ENCODE measurements around the gene HES2. TPM values are rescaled to one million over a fixed set of nuclear protein-coding genes. Genes with fewer than 3 reads are reported as not detected.
"Not testable (repeated sequence)": the region's sequence is repeated elsewhere in the genome, so short reads cannot be mapped to it uniquely, and the experiment has no call there.

HES2 gene
- total RNA-seq, 1 donor from 2014 or later, result not detected

DNA sequence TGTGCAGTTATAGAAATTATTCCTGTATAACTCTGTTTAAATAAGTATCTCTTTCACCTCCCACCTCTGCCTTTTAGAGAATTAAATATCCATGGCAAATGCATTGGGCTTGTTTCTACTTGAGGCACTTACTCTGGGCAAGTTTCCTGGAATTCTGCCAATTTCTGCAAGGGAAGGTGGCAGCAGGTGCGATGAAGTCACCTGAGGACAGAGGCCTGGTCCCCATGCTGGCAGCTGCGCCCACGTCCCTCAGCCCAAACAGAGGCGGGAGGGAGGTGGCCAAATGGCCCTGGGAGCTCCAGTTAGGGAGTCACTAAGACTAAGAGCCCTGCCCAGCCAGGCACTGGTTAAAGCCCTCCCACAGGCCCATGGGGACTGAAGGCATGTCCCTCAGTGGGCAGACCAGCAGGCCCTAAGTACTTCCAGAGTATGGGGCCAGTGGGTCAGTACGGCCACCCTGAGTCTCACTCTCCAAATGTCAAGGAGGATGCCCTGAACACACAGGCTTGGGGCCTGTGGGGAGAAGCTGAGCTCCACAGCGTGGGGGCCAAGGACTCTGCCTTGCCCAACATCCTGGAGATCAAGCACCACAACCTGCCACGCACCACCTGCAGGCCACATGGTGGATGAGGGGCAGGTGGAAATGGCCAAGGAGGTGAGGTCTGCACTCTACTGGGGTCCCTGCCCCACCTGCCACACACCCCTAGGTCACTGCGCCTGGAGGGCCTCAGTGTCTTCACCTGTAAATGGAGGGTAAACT lies 45.6 kb downstream of the HES2 start:
- peaks cover 0 to 4% (median 0%) of the 10 kb centered on the region in 3 donors for H3K4me1 ChIP-seq (ENCODE audit: control insufficient read depth in 3 of 3, insufficient read depth in 3 of 3, low read length in 3 of 3)
- no peaks in the 10 kb centered on the region for H3K9me3 ChIP-seq (ENCODE audit: control insufficient read depth in 3 of 3, low read length in 3 of 3)
- H3K27ac ChIP-seq (ENCODE audit: low read depth, low read length), result no peak overlapping the region
- H3K9ac ChIP-seq (ENCODE audit: low read depth in 1 of 3, low read length in 3 of 3), result no peak overlapping the region
- H3K27me3 ChIP-seq (ENCODE audit: control insufficient read depth in 3 of 3, insufficient read depth in 3 of 3, low read length in 3 of 3), result no peaks in the 10 kb centered on the region
- no peaks in the 10 kb centered on the region for H3K36me3 ChIP-seq (ENCODE audit: control insufficient read depth in 3 of 3, insufficient read depth in 3 of 3, low read length in 3 of 3)
- H3K4me3 ChIP-seq (ENCODE audit: low read length in 3 of 3), result no peak overlapping the region

DNA sequence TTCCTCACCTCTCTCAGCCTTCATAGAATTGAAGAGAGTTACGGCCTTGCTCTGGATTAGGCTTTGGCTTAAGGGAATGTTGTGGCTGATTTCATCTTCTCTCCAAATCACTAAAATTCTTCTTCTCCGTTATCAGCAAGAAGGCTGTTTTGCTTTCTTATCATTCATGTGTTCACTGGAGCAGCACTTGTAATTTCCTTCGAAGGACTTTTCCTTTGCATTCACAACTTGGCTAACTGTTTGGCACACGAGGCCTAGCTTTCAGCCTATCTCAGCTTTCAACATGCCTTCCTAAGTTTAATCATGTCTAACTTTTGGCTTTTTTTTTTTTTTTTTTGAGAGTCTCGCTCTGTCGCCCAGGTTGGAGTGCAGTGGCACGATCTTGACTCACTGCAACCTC lies 47.5 kb downstream of the HES2 start:
- not testable (repeated sequence) for H3K9me3 ChIP-seq (ENCODE audit: control insufficient read depth in 3 of 3, low read length in 3 of 3); H3K9ac ChIP-seq (ENCODE audit: low read depth in 1 of 3, low read length in 3 of 3); H3K4me1 ChIP-seq (ENCODE audit: control insufficient read depth in 3 of 3, insufficient read depth in 3 of 3, low read length in 3 of 3); H3K27ac ChIP-seq (ENCODE audit: low read depth, low read length); H3K4me3 ChIP-seq (ENCODE audit: low read length in 3 of 3); H3K27me3 ChIP-seq (ENCODE audit: control insufficient read depth in 3 of 3, insufficient read depth in 3 of 3, low read length in 3 of 3); H3K36me3 ChIP-seq (ENCODE audit: control insufficient read depth in 3 of 3, insufficient read depth in 3 of 3, low read length in 3 of 3)

GRCh38 chr1:6370006-6370405 lies 49.7 kb downstream of the HES2 start:
- peaks cover 0 to 5% (median 0%) of the 10 kb centered on the region in 3 donors for H3K4me1 ChIP-seq (ENCODE audit: control insufficient read depth in 3 of 3, insufficient read depth in 3 of 3, low read length in 3 of 3)
- H3K9ac ChIP-seq (ENCODE audit: low read depth in 1 of 3, low read length in 3 of 3), result no peak overlapping the region
- no peaks in the 10 kb centered on the region for H3K9me3 ChIP-seq (ENCODE audit: control insufficient read depth in 3 of 3, low read length in 3 of 3)
- H3K27me3 ChIP-seq (ENCODE audit: control insufficient read depth in 3 of 3, insufficient read depth in 3 of 3, low read length in 3 of 3), result no peaks in the 10 kb centered on the region
- H3K4me3 ChIP-seq (ENCODE audit: low read length in 3 of 3), result no peak overlapping the region
- no peaks in the 10 kb centered on the region for H3K36me3 ChIP-seq (ENCODE audit: control insufficient read depth in 3 of 3, insufficient read depth in 3 of 3, low read length in 3 of 3)
- H3K27ac ChIP-seq (ENCODE audit: low read depth, low read length), result no peak overlapping the region

GRCh38 chr1:6367381-6368012 lies 52.2 kb downstream of the HES2 start:
- H3K4me1 ChIP-seq (ENCODE audit: control insufficient read depth in 3 of 3, insufficient read depth in 3 of 3, low read length in 3 of 3), result peaks cover 0 to 4% (median 2%) of the 10 kb centered on the region in 3 donors
- H3K27ac ChIP-seq (ENCODE audit: low read depth, low read length), result no peak overlapping the region
- H3K27me3 ChIP-seq (ENCODE audit: control insufficient read depth in 3 of 3, insufficient read depth in 3 of 3, low read length in 3 of 3), result no peaks in the 10 kb centered on the region
- no peaks in the 10 kb centered on the region for H3K9me3 ChIP-seq (ENCODE audit: control insufficient read depth in 3 of 3, low read length in 3 of 3)
- H3K4me3 ChIP-seq (ENCODE audit: low read length in 3 of 3), result no peak overlapping the region
- H3K9ac ChIP-seq (ENCODE audit: low read depth in 1 of 3, low read length in 3 of 3), result no peak overlapping the region
- no peaks in the 10 kb centered on the region for H3K36me3 ChIP-seq (ENCODE audit: control insufficient read depth in 3 of 3, insufficient read depth in 3 of 3, low read length in 3 of 3)

- Histone ChIP-seq H3K9me3 (ENCODE audit: control insufficient read depth in 3 of 3, low read length in 3 of 3) (no peaks in the 10 kb centered on the region), H3K4me3 (ENCODE audit: low read length in 3 of 3) (no peak overlapping the region), H3K4me1 (ENCODE audit: control insufficient read depth in 3 of 3, insufficient read depth in 3 of 3, low read length in 3 of 3) (peaks cover 3 to 8% (median 6%) of the 10 kb centered on the region in 3 donors), H3K9ac (ENCODE audit: low read depth in 1 of 3, low read length in 3 of 3) (no peak overlapping the region), H3K36me3 (ENCODE audit: control insufficient read depth in 3 of 3, insufficient read depth in 3 of 3, low read length in 3 of 3) (no peaks in the 10 kb centered on the region), H3K27me3 (ENCODE audit: control insufficient read depth in 3 of 3, insufficient read depth in 3 of 3, low read length in 3 of 3) (no peaks in the 10 kb centered on the region), H3K27ac (ENCODE audit: low read depth, low read length) (no peak overlapping the region)
Observed at GRCh38 chr1:6365047-6365446, 54.7 kb downstream of the HES2 start.

GRCh38 chr1:6363085-6363884 lies 56.4 kb downstream of the HES2 start:
- H3K4me3 ChIP-seq (ENCODE audit: low read length in 3 of 3); H3K9me3 ChIP-seq (ENCODE audit: control insufficient read depth in 3 of 3, low read length in 3 of 3); H3K9ac ChIP-seq (ENCODE audit: low read depth in 1 of 3, low read length in 3 of 3); H3K27ac ChIP-seq (ENCODE audit: low read depth, low read length); H3K36me3 ChIP-seq (ENCODE audit: control insufficient read depth in 3 of 3, insufficient read depth in 3 of 3, low read length in 3 of 3); H3K27me3 ChIP-seq (ENCODE audit: control insufficient read depth in 3 of 3, insufficient read depth in 3 of 3, low read length in 3 of 3): not testable (repeated sequence)
- peaks cover 14 to 23% (median 18%) of the 10 kb centered on the region in 3 donors for H3K4me1 ChIP-seq (ENCODE audit: control insufficient read depth in 3 of 3, insufficient read depth in 3 of 3, low read length in 3 of 3)

Small RNA genes within 50 kb of the gene (small RNA-seq; reads per million reads assigned to genes)
- not detected for gene MIR4252

Other genes starting within 250 kb of the HES2 start
- gene CHD5, start 239.6 kb downstream of the HES2 start, total RNA-seq, result not detected
- gene RPL22, start 220.3 kb downstream of the HES2 start, total RNA-seq, result 305 TPM
- 14.1 TPM for gene RNF207, start 213.8 kb downstream of the HES2 start, total RNA-seq
- 31.8 TPM for gene ICMT, start 184.0 kb downstream of the HES2 start, total RNA-seq
- not detected for gene HES3, start 175.7 kb downstream of the HES2 start, total RNA-seq
- gene GPR153, start 158.8 kb downstream of the HES2 start, total RNA-seq, result 4.7 TPM
- gene ACOT7, start 26.2 kb downstream of the HES2 start, total RNA-seq, result 3.7 TPM
- gene ESPN, start 4.9 kb upstream of the HES2 start, total RNA-seq, result 0.52 TPM
- 3.7 TPM for gene TNFRSF25, start 46.3 kb upstream of the HES2 start, total RNA-seq
- gene PLEKHG5, start 71.7 kb upstream of the HES2 start, total RNA-seq, result 8.4 TPM
- gene NOL9, start 134.6 kb upstream of the HES2 start, total RNA-seq, result 24.0 TPM
- 5.7 TPM for gene TAS1R1, start 135.4 kb upstream of the HES2 start, total RNA-seq
- gene ZBTB48, start 160.1 kb upstream of the HES2 start, total RNA-seq, result 10.4 TPM
- 27.1 TPM for gene KLHL21, start 182.9 kb upstream of the HES2 start, total RNA-seq
- 17.7 TPM for gene PHF13, start 193.8 kb upstream of the HES2 start, total RNA-seq
- 25.6 TPM for gene THAP3, start 204.9 kb upstream of the HES2 start, total RNA-seq

Measured in skeletal muscle tissue (tissue), 5 donors.